ENCODE results near the gene BORCS5.

BORCS5 gene

DNA sequence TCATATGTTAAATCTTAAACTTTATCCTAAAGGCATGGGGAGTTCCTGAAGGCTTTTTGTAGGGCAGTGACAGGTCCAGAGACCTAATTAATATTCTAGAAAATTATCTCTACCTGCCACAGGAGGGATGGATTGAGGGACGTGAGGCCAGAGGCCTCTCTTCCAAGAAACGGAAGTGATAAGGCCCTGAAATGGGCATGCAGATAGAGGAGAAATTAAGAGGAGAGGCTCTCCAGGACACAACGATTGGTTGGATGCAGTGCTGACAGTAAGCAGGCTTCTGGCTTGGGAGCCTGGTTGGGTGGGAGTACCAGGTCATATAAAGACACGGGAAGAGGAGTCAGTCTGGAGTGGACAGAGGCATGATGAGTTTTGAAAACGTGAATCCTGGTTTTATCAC, 3.1 kb upstream of the BORCS5 start:
- no peak for DNase-seq

DNA sequence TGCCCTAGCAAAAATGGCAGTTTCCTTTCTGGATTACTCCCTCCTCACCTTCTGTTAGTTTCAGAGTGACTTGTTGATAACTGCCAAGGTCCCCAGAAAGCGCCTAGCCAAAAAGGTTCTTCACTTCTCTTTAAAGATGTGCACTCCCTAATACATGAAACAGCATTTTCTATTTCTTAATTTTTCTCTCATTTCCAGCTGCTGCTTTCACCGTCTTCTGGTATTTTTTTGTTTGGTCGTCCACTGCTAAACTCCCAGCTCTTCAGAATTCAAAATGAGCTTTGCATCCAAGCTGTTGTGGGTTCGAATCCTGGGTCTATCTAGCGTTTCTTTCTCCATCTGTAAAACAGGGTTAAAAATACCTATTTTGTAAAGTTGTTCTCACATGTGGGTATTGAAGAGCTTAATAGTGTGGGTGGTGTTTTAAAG, 397 bp upstream of the BORCS5 start:
- no peak for DNase-seq

DNA sequence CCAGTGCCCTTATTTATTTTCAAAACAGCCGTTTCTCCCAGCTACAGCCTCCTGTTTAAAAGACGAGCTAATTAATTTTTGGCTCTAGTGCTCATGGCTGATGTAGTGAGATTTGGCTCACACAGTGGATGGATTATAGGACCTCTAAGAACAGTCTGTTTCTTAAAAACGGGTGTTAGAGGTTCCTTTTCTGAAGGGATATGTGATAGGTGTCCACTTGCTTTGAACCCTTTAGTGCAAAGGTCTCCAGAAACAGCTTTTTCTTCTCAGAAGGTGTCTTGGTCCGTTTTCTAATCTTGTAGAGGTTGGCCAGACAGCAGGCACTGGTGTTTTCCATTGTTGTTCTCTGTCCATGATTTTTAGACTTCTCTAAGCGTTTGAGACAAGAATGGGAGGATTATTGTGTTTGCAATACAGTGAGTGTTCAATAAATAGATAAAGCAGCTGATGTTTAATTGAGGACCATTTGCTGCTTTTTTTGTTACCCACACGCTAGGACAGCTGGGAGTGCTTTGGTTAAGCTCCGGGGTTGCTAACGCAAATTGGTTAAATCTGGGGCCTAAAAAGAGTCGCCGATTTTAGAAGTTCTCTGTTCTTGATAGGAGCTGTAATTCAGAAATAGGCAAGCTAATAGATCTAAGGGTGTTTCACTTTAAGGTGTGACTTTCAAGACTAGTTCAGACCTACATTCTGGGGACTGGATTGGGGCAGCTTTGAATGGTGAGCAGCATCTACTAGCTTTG, 1.0 kb downstream of the BORCS5 start:
- DNase-seq: peak; percentile 41

DNA sequence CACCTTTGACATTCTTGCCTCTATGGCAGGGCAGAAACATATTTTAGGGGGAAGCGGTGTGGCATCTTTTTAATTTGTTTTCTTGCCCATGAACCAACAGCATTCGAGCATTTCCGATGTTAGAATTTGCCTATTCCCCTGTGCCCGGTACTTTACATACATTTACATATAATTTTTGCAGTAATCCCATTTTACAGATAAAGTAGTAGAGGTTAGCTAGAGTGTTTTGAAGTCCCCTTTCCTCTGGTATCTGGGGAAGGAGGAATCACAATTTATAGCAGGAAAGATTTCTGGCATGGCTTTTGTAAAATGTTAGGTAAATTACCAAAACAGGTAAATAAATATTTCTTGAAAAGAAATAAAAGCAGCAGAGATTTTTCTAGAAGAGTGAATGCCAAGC, 1.6 kb downstream of the BORCS5 start:
- no peak for DNase-seq

DNA sequence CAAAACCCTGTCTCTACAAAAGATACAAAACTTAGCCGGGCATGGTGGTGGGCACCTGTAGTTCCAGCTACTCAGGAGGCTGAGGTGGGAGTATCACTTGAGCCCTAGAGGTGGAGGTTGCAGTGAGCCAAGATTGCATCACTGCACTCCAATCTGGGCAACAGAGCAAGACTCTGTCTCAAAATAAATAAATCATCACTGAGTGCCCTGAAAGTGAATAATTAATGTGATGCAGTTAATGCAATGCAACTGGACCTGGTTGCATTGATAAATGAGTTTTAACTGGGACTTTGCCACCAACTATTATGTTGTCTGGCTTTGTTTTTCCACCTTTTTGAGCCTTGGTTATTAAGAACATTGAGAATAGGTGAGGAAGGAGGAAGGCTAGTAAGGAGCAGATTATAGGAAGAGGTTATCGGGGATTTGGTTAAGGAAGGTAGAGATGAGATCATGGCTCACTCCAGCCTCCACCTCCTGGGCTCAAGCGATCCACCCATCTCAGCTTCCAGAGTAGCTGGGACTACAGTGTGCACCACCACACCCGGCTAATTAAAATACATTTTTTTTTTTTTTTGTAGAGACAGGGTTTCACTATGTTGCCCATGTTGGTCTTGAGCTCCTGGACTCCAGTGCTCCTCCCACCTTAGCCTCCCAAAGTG, 8.0 kb downstream of the BORCS5 start:
- DNase-seq: no peak

DNA sequence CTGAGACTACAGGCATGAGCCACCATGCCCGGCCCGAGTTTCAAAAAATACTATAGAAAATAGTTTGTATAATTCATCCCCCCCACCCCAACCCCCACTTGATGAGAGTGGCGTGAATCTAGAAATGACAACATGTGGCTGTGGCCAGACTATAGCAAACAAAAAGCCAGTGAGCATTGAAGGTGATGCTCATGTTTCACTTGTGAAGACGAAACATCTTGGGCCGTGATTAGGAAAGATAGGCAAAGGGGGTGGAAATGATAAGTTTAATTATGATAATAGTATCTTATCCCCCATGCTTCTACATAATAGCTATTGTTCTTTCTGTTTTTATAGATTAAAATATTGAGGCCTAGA, 8.5 kb downstream of the BORCS5 start:
- DNase-seq: no peak

DNA sequence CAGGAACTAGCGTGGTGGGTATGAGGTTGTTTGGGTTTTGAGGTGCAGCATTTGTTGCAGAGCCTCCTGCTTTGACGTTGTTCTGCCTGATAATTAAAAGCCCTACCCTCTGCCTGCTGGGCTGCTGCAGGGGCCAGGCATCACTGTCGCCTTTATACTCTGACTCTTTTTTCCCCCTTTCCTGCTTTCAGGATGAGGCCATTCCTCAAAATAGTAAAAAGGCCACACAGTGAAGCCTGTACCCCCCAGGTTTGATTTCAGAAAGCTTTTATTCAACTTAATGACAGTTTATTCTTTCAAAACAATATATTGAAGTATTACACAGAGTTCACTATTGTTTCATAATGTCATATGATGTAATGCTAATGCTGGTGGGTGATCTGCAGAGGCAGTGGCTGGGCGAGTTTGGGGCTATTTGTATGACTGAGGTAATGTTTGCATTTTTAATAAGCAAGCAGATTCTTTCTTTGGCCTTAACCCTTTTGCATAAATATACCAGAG, 9.1 kb downstream of the BORCS5 start:
- no peak for DNase-seq

DNA sequence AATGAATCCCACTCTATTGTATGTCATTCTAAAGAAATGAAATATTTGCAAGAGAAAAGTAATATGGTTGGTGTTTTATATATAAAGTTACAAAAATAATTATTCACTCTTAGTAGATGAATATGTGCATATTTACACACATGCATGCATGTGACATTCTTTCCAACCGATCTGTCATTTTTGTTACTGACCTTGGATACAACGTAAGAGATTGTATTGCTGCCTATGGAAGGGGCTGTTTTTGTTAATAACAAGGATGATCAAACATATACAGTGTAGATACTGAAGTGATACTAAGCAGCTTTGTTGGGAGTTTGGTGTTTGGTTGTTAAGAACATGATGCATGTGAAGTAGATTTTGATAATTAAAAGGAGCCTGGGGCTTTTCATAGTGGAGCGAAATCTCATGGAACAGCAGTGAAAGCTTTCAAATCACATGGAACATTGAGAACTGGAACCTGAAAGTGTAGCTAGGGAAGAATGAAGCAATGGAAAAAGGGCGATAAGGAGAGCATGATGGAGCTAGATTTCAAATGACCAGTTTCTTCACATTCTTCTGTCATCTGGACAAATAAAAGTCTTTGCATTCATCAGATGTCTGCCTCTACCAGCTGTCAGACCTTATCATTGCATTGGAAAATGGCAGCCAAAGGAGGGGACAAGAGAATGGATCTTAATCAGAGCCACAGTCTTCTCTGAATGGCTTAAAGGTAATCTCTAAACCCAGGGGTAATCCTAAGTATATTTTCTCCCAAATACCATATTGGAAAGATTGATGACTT, 10.0 kb downstream of the BORCS5 start:
- no peak for DNase-seq

DNA sequence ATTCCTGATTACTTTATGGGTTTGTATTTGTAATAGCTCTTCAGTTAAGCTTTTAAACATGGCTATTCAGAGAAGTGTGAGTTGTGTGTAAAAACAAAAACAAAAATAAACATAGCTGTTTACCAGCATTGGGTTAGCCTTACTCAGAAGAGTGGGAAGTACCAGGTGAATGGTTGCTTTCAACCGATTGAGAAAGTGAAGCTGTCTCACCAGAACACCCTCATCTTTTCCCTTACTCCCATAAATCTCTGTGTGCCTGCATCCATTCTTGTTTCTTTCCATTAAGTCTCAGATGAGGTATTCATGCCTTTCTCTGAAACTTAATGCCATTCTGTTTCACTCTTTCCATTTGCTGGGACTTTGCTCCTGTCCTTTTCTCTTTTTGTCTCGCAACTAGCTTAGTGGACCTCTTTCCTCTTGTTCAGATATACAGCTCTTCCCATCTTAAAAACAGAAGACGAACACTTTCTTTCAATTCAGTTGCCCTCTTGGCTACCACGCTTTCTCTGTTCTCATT, 10.7 kb downstream of the BORCS5 start:
- DNase-seq: no peak

DNA sequence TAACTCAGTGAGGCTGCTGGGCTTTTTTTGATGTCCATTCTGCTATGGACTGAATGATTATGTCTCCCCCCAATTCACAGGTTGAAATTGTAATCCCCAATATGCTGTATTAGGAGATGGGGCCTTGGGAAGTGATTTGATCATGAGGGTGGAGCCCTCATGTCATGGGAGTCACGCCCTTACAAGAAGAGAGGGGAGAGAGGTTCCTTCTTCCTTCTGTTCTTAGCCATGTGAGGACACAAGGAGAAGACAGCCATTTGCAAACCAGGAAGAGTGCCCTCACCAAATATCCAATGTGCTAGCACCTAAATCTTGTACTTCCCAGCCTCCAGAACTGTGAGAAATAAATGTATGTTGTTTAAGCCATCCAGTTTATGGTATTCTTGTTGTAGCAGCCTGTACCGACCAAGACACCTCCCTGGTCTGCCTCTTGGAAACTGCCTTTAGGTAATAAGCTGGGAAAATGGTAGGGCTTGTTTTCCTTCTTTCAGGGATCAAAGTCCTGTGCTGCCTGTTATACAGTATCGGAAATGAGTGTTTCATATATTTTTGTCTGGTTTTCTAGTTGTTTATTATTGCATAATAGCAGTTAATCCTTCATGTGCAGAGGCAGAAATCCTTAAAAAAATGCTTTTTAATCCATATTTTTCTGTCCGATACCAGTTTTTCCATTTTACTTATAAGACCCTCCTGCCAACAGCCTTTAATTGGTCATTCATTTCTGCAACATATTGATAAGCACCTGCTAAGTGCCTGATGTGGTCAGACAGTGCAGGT, 16.3 kb downstream of the BORCS5 start:
- DNase-seq: no peak

DNA sequence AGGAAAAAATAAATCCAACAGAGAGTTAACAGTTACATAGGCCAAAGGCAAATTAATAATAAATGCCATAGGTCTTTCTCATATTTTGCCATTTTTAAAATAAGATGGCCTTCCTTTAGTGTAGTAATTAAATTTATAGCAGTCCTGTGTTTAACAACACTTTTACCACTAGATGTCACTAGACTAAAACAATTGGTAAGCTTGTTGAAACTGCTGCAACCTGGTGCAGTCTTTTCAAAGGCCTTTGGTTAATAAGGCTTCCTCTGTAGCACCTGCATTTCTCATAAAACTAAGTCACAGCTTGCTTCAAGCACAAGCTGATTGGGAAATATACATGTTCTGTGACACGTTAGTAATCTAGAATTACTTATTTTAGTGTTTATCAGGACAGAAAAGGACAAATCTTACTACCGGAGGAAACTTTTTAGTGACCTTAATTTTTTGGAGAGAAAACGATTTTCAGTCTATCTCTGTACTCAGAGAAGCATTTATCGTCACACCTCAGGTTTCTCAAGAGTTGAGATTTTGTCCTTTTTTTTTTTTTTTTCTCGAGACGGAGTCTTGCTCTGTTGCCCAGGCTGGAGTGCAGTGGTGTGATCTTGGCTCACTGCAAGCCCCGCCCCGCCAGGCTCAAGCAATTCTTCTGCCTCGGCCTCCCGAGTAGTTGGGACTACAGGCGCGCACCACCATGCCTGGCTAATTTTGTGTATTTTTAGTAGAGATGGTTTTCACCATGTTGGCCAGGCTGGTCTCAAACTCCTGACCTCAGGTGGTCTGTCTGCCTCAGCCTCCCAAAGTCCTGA, 20.0 kb downstream of the BORCS5 start:
- peak; percentile 89 for DNase-seq

DNA sequence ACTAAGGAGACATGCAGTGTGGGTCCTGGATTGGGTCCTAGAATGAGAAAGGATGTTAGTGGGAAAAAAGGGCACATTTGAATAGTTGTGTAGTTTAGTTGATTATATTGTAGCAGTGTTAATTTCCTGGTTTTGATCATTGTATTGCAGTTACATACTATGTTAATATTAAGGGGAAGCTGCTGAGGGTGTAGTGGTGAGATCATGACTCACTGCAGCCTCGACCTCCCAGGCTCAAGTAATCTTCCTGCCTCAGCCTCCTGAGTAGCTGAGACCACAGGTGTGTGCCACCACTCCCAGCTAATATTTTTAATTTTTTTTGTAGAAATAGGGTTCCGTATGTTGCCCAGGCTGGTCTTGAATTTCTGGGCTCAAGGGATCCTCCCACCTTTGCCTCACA, 21.7 kb downstream of the BORCS5 start:
- DNase-seq: peak; percentile 54

DNA sequence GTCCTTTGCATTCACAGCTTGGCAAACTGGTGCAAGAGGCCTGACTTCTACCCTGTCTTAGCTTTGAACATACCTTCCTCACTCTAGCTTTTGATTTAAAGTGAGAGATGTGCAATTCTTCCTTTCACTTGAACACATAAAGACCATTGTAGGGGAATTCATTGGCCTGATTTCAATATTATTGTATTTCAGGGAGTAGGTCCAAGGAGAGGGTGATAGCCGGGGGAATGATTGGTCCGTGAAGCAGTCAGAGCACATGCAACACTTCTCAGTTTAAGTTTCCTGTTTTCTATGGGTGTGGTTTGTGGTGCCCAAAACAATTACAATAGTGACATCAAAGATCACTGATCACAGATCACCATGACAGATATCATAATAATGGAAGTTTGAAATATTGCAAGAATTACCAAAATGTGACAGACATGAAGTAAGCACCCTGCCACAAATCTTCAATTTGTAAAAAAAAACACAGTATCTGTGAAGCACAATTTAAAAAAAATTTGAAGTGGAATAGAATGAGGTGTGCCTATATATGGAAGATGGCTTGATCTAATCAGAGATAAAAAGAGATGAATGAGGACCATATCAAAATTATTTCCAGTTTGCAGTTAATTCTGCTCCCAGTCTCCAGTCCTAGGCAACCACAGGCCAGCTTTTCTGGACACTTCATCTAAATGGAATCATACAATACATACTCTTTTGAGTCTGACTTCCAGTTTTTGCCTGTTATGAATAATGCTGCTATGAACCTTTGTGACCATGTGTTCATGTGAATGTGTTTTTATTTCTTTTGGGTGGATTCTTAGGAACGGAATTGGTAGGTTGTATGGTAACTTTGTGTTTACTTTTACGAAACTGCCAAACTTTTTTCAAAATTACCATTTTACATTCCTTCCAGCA, 23.2 kb downstream of the BORCS5 start:
- peak; percentile 89 for DNase-seq

DNA sequence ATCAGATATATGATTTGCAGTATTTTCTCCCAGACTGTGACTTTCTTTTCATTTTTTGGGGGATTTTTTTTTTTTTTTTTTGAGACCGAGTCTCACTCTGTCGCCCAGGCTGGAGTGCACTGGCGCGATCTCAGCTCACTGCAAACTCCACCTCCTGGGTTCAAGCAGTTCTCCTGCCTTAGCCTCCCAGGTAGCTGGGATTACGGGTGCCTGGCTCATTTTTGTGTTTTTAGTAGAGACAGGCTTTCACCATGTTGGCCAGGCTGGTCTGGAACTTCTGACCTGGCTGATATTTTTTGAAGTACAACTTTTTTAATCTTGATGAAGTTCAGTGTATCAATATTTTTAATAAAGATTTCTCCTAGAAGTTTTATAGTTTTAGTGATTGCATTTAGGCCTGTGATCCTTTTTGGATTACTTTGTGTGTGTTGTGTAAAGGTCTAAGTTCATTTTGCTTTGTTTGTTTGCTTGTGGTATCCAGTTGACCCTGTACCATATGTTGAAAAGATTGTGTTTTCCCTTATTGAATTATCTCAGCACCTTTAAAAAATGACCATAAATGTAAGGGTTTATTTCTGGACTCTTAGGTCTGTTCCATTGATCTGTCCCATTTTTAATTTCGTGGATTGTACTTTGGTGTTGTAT, 24.2 kb downstream of the BORCS5 start:
- DNase-seq: no peak

DNA sequence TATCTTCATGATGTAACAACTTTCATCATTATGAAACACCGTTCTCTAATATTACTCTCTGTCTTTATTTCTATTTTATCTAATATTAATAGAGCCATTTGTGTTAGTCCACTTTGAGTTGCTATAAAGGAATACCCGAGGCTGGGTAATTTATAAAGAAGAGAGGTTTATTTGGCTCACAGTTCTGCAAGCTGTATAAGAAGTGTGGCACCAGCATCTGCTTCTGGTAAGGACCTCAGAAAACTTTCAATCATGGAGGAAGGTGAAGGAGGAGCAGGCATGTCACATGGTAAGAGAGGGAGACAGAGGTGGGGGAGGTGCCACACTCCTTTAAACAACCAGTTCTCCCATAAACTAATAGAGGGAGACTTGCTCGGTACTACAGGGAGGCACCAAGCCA, 25.1 kb downstream of the BORCS5 start:
- DNase-seq: no peak

DNA sequence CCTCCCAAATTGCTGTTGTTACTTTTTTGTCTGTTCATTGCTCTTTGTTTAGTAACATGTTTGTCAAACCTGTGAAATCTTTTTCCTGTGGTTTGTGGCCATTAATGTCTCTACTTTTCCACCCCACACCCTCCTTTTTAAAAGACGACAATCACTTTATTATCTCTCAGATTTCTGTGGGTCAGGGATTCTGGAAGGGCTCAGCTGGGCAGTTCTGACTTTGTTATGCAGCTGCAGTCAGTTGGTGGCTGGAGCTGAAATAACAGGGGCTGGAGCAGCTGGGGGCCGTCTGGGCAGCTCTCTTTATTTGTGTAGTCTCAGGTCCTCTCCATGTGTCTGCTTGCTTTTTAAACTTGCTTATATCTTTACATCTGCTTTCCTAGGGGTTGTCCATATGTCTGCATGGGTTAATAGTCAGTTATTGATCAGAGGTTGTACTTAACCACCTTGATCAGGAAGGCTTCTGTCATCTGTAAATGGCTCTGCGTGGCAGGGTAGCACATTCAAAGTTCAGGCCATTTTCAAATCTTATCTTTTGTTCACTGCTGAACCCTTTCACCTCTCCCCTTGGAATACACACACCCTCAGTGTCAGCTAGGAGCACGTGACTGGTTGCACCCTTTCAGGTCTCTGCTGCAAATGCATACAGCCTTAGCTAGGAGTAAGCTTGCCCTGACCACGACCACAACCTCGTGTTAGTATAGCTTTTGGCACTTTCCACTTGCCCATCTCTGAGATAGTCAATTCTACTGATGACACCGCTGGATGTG, 27.9 kb downstream of the BORCS5 start:
- peak; percentile 58 for DNase-seq

DNA sequence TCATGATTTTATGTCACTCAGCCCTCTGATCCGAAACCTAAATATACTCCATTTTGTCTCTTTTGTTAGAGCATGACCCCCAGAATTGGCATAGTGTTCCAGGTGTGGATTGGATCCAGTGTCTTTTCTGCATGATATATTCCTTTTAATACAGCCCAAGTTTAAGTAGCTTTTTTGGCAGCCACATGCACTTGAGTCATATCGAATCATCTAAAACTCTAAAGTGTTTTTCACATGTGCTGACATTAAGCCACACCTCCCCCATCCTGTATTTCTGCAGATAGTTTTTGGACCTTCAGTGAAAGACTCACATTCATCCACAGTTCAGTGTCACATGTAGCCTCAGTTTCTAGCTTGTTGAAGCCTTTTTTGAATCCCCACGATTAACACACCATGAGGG, 30.6 kb downstream of the BORCS5 start:
- peak; percentile 46 for DNase-seq

DNA sequence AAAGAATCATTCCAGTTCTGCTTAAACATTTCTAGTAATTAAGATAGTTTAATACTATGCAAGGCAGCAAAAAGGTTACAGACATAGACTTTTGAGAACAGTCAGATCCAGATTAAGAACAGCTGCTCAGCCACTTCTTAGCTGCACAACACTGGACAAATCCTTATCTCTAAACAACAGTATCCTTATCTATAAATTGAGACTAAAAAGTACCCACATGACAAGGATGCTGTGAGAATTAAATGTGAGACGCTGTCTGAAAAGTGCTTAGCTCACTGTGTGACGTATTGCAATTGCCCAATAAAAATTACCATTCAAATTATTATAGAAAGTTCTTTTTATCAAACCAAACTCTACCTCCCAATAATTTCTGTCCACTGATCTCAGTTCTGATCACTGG, 35.5 kb downstream of the BORCS5 start:
- DNase-seq: no peak

DNA sequence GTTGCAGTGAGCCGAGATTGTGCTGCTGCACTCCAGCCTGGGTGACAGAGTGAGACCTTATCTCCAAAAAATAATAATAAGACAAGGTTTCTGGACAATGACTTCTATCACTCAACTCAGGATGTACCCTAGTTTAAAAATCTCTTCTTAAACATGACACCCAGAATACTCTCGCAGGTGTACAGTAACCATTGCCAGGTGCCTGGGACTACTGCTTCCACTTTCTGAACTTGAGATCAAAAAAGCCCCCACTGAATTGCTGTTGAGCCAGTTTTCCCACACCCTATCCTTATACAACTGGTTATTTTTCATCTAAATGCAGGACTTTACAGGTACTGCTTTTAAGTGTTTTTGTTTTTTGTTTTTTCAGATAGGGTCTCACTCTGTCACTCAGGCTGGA, 36.3 kb downstream of the BORCS5 start:
- no peak for DNase-seq

DNA sequence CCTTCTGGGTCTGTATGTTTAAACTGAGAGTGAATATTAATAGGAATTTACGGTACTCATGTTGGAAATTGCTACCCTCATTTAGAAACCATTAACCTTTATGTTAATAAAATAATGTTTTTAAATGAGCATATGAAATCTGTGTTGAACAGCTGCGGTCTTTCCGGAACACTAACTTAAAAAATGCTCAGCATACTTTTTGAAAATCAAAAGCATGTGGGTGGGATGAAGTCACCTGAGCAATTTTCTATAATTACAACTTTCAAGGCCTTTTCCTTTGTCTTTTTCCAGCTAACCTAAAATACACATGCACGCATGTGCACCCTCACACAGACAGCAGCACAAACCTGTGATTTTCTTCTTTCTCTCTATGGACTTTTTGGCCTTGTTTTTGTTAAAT, 39.8 kb downstream of the BORCS5 start:
- DNase-seq: no peak

Measured in CD4-positive, alpha-beta T cell treated with Interleukin-4 for 4 hours (primary cell).